Thoracic aorta (tissue), 2 donors: ENCODE results near the gene NMT1. TPM values are rescaled to one million over a fixed set of nuclear protein-coding genes. Genes with fewer than 3 reads are reported as not detected.

ENCODE experiments used
- ATAC-seq: fragments of 150-250 bp; one replicate; pipeline ENCODE4 v1.8.0; 2017; ENCODE audit warnings: low read depth; ENCODE audit not compliant: insufficient number of reproducible peaks, low FRiP score
- DNase-seq: peaks from one replicate; pipeline ENCODE4 v3.0.0-alpha.2; 2020; ENCODE audit warnings: low spot score
- H3K27ac ChIP-seq, 2 donors: fragments of 200-600 bp; sonication (generic); 1 replicate in 1 of 2; 2 replicates in 1 of 2; pipeline ENCODE4 v1.5.1; 2016; ENCODE audit warnings: mild to moderate bottlenecking in 2 of 2, moderate library complexity in 2 of 2
- H3K27me3 ChIP-seq: fragments of 200-600 bp; sonication (generic); replicated peaks from 2 replicates; pipeline ENCODE4 v1.6.0; 2016; ENCODE audit warnings: mild to moderate bottlenecking; ENCODE audit not compliant: insufficient read depth
- H3K36me3 ChIP-seq: fragments of 200-600 bp; sonication (generic); one replicate; pipeline ENCODE4 v1.5.1; 2016
- H3K4me1 ChIP-seq, 2 donors: fragments of 200-600 bp; sonication (generic); 1 replicate in 1 of 2; 2 replicates in 1 of 2; pipeline versions ENCODE4 v1.5.1 to v1.6.0; 2016; ENCODE audit warnings: low read depth in 2 of 2, mild to moderate bottlenecking in 1 of 2; ENCODE audit not compliant: control insufficient read depth in 1 of 2
- H3K4me3 ChIP-seq: fragments of 200-600 bp; sonication (generic); 2 replicates; pipeline ENCODE4 v1.5.1; 2016; ENCODE audit warnings: mild to moderate bottlenecking
- H3K9me3 ChIP-seq: fragments of 200-600 bp; sonication (generic); 2 replicates; pipeline ENCODE4 v1.5.1; 2016
- total RNA-seq, 2 donors: library from RNA; depleted of rRNA; stranded (reverse); fragments of >200 nt; gene quantifications; one replicate each; pipeline versions ENCODE4 v1.1.0 to v1.2.3, GENCODE V29; 2016
- TF ChIP-seq, protein P1 (sequence below): fragments of 200-600 bp; sonication (generic); IDR thresholded peaks from one replicate; pipeline ENCODE4 v1.5.1; 2019; ENCODE audit warnings: antibody characterized with exemption

The NMT1 gene
- total RNA-seq, 2 donors from 2014 or later: 53.1 to 64.8 TPM

DNA sequence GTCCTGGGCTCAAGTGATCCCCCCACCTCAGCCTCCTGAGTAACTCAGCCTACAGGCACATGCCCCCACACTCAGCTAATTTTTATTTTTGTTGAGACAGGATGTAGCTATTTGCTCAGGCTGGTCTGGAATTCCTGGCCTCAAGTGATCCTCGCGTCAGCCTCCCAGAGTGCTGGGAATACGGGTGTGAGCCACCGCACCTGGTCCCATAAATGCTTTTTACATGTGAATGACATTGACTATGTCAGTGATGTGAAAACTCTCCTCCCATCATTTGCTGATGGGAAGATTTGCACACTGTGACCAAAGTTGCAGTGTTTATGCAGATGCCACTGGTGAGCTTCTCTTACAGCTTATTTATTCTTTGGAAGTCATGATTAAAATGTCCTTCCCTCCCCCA lies 56.2 kb downstream of the NMT1 start:
- no peak for DNase-seq
- H3K4me1 ChIP-seq: peaks cover 7 to 19% of the 10 kb centered on the region in 2 donors
- H3K27ac ChIP-seq: no peak overlapping the region
- no peak for ATAC-seq
- H3K4me3 ChIP-seq: no peak overlapping the region
- peaks cover 76% of the 10 kb centered on the region for H3K36me3 ChIP-seq
- TF ChIP-seq, protein P1, sequence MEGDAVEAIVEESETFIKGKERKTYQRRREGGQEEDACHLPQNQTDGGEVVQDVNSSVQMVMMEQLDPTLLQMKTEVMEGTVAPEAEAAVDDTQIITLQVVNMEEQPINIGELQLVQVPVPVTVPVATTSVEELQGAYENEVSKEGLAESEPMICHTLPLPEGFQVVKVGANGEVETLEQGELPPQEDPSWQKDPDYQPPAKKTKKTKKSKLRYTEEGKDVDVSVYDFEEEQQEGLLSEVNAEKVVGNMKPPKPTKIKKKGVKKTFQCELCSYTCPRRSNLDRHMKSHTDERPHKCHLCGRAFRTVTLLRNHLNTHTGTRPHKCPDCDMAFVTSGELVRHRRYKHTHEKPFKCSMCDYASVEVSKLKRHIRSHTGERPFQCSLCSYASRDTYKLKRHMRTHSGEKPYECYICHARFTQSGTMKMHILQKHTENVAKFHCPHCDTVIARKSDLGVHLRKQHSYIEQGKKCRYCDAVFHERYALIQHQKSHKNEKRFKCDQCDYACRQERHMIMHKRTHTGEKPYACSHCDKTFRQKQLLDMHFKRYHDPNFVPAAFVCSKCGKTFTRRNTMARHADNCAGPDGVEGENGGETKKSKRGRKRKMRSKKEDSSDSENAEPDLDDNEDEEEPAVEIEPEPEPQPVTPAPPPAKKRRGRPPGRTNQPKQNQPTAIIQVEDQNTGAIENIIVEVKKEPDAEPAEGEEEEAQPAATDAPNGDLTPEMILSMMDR: no peak
- no peaks in the 10 kb centered on the region for H3K9me3 ChIP-seq
- H3K27me3 ChIP-seq: no peaks in the 10 kb centered on the region

DNA sequence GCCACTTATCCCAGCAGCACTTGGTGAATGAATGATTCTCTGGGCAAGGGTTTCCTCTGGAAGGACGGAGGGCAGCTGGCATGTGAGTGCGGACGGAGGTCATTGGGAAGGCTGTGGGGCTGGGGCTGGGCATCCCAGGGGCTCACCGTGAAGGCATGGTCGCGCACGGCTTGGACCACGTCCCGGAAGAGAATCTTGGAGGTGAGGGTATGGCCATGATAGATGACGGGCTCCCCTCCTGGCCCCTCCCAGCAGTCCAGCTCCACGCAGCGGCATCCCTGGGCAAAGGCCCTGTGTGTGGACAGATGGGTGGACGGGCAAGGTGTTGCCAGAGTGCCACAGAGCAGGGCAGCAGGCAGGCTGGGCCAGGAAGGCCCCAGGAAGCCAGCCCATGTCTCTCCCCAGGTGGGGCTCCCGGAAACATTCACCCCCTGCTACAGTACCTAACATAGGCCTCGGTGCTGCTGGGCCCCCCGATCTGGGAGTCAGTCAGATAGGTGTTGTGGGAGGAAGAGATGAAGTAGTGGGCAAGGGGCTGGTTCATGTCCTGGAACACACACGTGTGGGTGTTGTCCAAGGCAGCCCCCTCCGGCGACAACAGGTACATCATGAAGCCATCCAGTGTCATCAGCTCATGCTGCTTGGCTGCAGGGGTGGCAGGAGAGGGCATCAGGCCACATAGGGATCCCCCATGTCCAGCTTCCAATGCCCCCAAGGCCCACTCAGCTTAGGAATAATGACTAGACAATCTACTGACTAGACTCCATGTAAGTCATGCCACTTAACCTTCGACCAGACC lies 56.9 kb downstream of the NMT1 start:
- no peak for ATAC-seq
- Histone ChIP-seq H3K4me1 (peaks cover 12 to 19% of the 10 kb centered on the region in 2 donors), H3K27me3 (no peaks in the 10 kb centered on the region), H3K36me3 (peaks cover 69% of the 10 kb centered on the region), H3K9me3 (no peaks in the 10 kb centered on the region), H3K27ac (no peak overlapping the region), H3K4me3 (no peak overlapping the region)
- DNase-seq: no peak
- TF ChIP-seq, protein P1: no peak

DNA sequence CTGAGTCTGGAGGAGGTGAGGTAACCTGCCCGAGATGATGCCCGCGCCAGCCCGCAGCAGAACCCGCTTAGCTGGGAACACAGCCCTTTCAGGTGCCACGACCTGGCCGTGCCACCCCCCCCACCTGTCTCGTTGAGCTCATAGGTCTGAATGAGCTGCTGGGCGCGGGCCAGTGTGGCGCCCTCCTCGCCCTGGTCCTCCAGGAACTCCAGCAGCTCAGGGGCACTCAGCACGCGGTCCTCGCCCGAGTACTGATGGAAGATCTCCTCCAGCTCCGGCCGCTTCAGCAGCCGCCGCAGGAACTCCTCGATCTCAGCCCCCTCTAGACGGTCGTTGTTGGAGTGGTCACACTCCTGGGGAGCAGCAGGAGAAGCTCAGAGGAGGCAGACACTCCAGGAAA lies 57.6 kb downstream of the NMT1 start:
- Histone ChIP-seq H3K27me3 (no peaks in the 10 kb centered on the region), H3K4me3 (no peak overlapping the region), H3K36me3 (peaks cover 63% of the 10 kb centered on the region), H3K9me3 (no peaks in the 10 kb centered on the region), H3K4me1 (peaks cover 16 to 24% of the 10 kb centered on the region in 2 donors), H3K27ac (no peak overlapping the region)
- ATAC-seq (no peak), DNase-seq (no peak)
- TF ChIP-seq, protein P1: no peak

DNA sequence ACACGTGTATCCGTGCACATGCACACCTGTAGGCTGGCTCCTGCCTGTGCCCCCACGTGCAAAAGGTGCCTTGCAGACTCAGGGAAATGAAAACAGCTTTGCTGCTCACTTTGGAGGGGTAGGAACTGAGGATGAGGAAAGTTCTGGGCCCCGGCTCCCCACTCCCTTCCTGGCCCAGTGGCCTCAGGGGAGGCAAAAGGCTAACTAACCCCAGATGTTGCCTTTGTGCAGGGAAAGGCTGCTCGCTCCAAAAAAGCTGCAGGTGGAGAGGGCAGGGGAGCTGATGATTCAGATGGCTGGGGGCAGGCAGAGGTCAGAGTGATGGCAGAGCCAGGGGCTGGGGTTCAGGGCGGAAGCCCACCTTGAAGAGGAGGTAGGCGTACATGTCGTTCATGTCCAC lies 58.8 kb downstream of the NMT1 start:
- TF ChIP-seq, protein P1: no peak
- Histone ChIP-seq H3K27me3 (no peaks in the 10 kb centered on the region), H3K9me3 (no peaks in the 10 kb centered on the region), H3K4me1 (peaks cover 21 to 36% of the 10 kb centered on the region in 2 donors), H3K27ac (no peak overlapping the region), H3K4me3 (no peak overlapping the region), H3K36me3 (peaks cover 51% of the 10 kb centered on the region)
- no peak for DNase-seq
- ATAC-seq: no peak

DNA sequence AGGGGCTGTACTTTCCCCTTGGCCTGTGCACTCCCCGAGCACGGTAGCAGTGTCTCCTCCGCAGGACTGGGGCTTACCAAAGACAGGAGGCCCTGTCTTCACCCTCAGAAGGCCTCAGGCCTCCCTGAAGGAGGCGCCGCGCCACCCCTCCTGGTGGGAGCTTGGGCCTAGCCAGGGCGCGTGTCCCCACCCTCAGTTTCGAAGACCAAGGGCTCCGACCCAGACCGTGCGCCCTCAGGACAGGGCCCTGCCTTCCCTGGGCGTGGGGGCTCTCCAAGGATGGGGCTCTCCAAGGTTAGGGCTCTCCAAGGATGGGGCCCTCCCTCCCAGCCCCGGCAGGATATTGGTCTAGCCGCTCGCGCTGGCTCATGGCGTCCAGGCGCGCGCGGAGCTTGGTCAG lies 59.4 kb downstream of the NMT1 start:
- Histone ChIP-seq H3K4me3 (no peak overlapping the region), H3K27me3 (no peaks in the 10 kb centered on the region), H3K9me3 (no peaks in the 10 kb centered on the region), H3K36me3 (peaks cover 47% of the 10 kb centered on the region), H3K27ac (no peak overlapping the region), H3K4me1 (peaks cover 21 to 41% of the 10 kb centered on the region in 2 donors)
- TF ChIP-seq, protein P1: no peak
- no peak for DNase-seq
- ATAC-seq: no peak
